NK-92 (cell line): ENCODE measurements around the gene PTPRE.

ENCODE experiments used
- DNase-seq: peaks from one replicate; lab custom pipeline; 2025; ENCODE audit not compliant: unreplicated experiment; lab: John Stamatoyannopoulos, UW

PTPRE gene

GRCh38 chr10:127923646-127924045 lies 16.7 kb downstream of the PTPRE start:
- DNase-seq = no peak

GRCh38 chr10:127925471-127926207 lies 18.7 kb downstream of the PTPRE start:
- no peak for DNase-seq

GRCh38 chr10:127926455-127926854 lies 19.6 kb downstream of the PTPRE start:
- no peak for DNase-seq

GRCh38 chr10:127928021-127928806 lies 21.3 kb downstream of the PTPRE start:
- no peak for DNase-seq

GRCh38 chr10:127932521-127933270 lies 25.8 kb downstream of the PTPRE start:
- no peak for DNase-seq

GRCh38 chr10:127933271-127933670 lies 26.4 kb downstream of the PTPRE start:
- no peak for DNase-seq

- DNase-seq = no peak
Observed at GRCh38 chr10:127934383-127934782, 27.5 kb downstream of the PTPRE start.

GRCh38 chr10:127935071-127935561 lies 28.2 kb downstream of the PTPRE start:
- DNase-seq = no peak

GRCh38 chr10:127937069-127937468 lies 30.2 kb downstream of the PTPRE start:
- no peak for DNase-seq

- no peak for DNase-seq
Observed at GRCh38 chr10:127937915-127938463, 31.1 kb downstream of the PTPRE start.

GRCh38 chr10:127939786-127940330 lies 33.0 kb downstream of the PTPRE start:
- no peak for DNase-seq

- no peak for DNase-seq
Observed at GRCh38 chr10:127940866-127941640, 34.1 kb downstream of the PTPRE start.

GRCh38 chr10:127942811-127943210 lies 35.9 kb downstream of the PTPRE start:
- DNase-seq = no peak

- DNase-seq = no peak
Observed at GRCh38 chr10:127943336-127943910, 36.5 kb downstream of the PTPRE start.

- no peak for DNase-seq
Observed at GRCh38 chr10:127944256-127944655, 37.4 kb downstream of the PTPRE start.

GRCh38 chr10:127945341-127945758 lies 38.4 kb downstream of the PTPRE start:
- DNase-seq = no peak

GRCh38 chr10:127945948-127946711 lies 39.2 kb downstream of the PTPRE start:
- DNase-seq = no peak

- DNase-seq = no peak
Observed at GRCh38 chr10:127947211-127947610, 40.3 kb downstream of the PTPRE start.

GRCh38 chr10:127948791-127949190 lies 41.9 kb downstream of the PTPRE start:
- no peak for DNase-seq
